K562 (cell line): ENCODE measurements around the gene KPNA3. TPM values are rescaled to one million over a fixed set of nuclear protein-coding genes. Genes with fewer than 3 reads are reported as not detected.

Experiments used
- BRD4 ChIP-seq: fragments of 200-600 bp; sonication (generic); IDR thresholded peaks from 2 replicates; pipeline ENCODE4 v1.6.1; 2017; ENCODE audit warnings: inconsistent platforms
- CCNT2 ChIP-seq: IDR thresholded peaks from 2 replicates; pipeline ENCODE4 v1.6.1; 2011; ENCODE audit warnings: borderline replicate concordance, low read depth, mild to moderate bottlenecking, moderate library complexity, mixed read lengths, low read length; ENCODE audit not compliant: insufficient read length; ENCODE audit errors: extremely low read depth
- E2F1 ChIP-seq: sonication (generic); formaldehyde crosslinking; IDR thresholded peaks from 2 replicates; pipeline ENCODE4 v1.8.1; 2023; ENCODE audit warnings: mild to moderate bottlenecking, missing genetic modification reagents, moderate library complexity
- ETS1 ChIP-seq: conservative IDR thresholded peaks from 2 replicates; pipeline ENCODE4 v1.6.1; 2011; ENCODE audit warnings: low read depth, mild to moderate bottlenecking, low read length; ENCODE audit not compliant: control insufficient read depth
- FOXJ3 ChIP-seq: sonication (generic); formaldehyde crosslinking; IDR thresholded peaks from 2 replicates; pipeline ENCODE4 v1.4.0; 2020; ENCODE audit warnings: mild to moderate bottlenecking, missing genetic modification reagents
- HNRNPL ChIP-seq: fragments of 200-400 bp; formaldehyde crosslinking; IDR thresholded peaks from 2 replicates; pipeline ENCODE4 v1.6.1; 2017; ENCODE audit warnings: low read depth, mild to moderate bottlenecking, low read length
- MAX ChIP-seq: sonication (generic); formaldehyde crosslinking; IDR thresholded peaks from 2 replicates; pipeline ENCODE4 v1.9.0; 2022; ENCODE audit warnings: mild to moderate bottlenecking, missing genetic modification reagents
- SAFB ChIP-seq: fragments of 200-400 bp; formaldehyde crosslinking; IDR thresholded peaks from 2 replicates; pipeline ENCODE4 v1.6.1; 2017; ENCODE audit warnings: low read depth, low read length, borderline replicate concordance
- SMAD2 ChIP-seq: fragments of 150-350 bp; IDR thresholded peaks from 2 replicates; pipeline ENCODE4 v1.6.1; 2014; ENCODE audit warnings: low read depth, mild to moderate bottlenecking, low read length
- SOX6 ChIP-seq: fragments of 450-650 bp; IDR thresholded peaks from 2 replicates; pipeline ENCODE4 v1.6.1; 2014; ENCODE audit warnings: mild to moderate bottlenecking
- SRF ChIP-seq, 2 experiments: fragments of 250-450, 450-650 bp in 1 of 2; sonication (Bioruptor Pico) in 1 of 2; sonication (generic) in 1 of 2; formaldehyde crosslinking; IDR thresholded peaks; 2 replicates each; pipeline versions ENCODE4 v1.5.0 to v1.5.1; 2020 to 2022; ENCODE audit warnings: mild to moderate bottlenecking in 1 of 2, missing genetic modification reagents in 1 of 2
- TBP ChIP-seq: optimal IDR thresholded peaks from 2 replicates; pipeline ENCODE3; 2011; ENCODE audit warnings: low read depth, low read length, improper control_type of control experiment
- TCF3 ChIP-seq: sonication (generic); formaldehyde crosslinking; IDR thresholded peaks from 2 replicates; pipeline ENCODE4 v1.4.0; 2020; ENCODE audit warnings: mild to moderate bottlenecking, missing genetic modification reagents
- YY1 ChIP-seq, 3 experiments: IDR thresholded peaks; 2 replicates each; pipeline ENCODE4 v1.6.1; 2011; ENCODE audit warnings: low read length in 2 of 3, mild to moderate bottlenecking in 2 of 3, moderate library complexity in 2 of 3, borderline replicate concordance in 1 of 3, control low read depth in 1 of 3, low read depth in 1 of 3; ENCODE audit not compliant: insufficient read depth in 3 of 3, insufficient replicate concordance in 2 of 3, control insufficient read depth in 1 of 3, insufficient read length in 1 of 3; ENCODE audit errors: extremely low read depth in 1 of 3
- ZNF282 ChIP-seq: sonication (generic); formaldehyde crosslinking; IDR thresholded peaks from 2 replicates; pipeline ENCODE4 v1.8.1; 2023; ENCODE audit warnings: missing genetic modification reagents
- polyA plus RNA-seq, 8 experiments: library from polyadenylated mRNA; depleted of rRNA in 4 of 8; stranded (reverse) in 5 of 8; unstranded in 3 of 8; fragments of >200 nt; fragmentation: Nextera tagmentation in 2 of 8; fragmentation: Illumina TruSeq in 1 of 8; extraction: Ambion mirVana in 2 of 8; extraction: Trizol in 1 of 8; gene quantifications; 2 replicates each; pipeline versions ENCODE4 v1.2.1 to v1.2.3, GENCODE V29; 2011 to 2014; ENCODE audit warnings: inconsistent platforms in 1 of 8, missing spikeins in 1 of 8
- total RNA-seq, 7 experiments: library from RNA; depleted of rRNA in 6 of 7; stranded (reverse); fragments of >200 nt in 6 of 7; fragmentation: Illumina TruSeq in 2 of 7; extraction: Trizol in 2 of 7; gene quantifications; 2 replicates each; pipeline versions ENCODE4 v1.2.1 to v1.2.3, GENCODE V29; 2011 to 2021; ENCODE audit warnings: low replicate concordance in 1 of 7
- TF ChIP-seq, protein P1 (sequence below): fragments of 200-800 bp; sonication (Bioruptor generic); IDR thresholded peaks from 2 replicates; pipeline ENCODE4 v1.6.1; 2017; ENCODE audit warnings: missing genetic modification characterization, missing compliant biosample characterization
- TF ChIP-seq, protein P2 (sequence below), 2 experiments: IDR thresholded peaks; 2 replicates each; pipeline ENCODE4 v1.6.1; 2011; ENCODE audit warnings: borderline replicate concordance in 1 of 2, control low read depth in 1 of 2, low read depth in 1 of 2, low read length in 1 of 2, mild to moderate bottlenecking in 1 of 2, mixed read lengths in 1 of 2, moderate library complexity in 1 of 2; ENCODE audit not compliant: insufficient read depth in 1 of 2, insufficient read length in 1 of 2, poor library complexity in 1 of 2, severe bottlenecking in 1 of 2; ENCODE audit errors: extremely low read depth in 1 of 2
- TF ChIP-seq, protein P3 (sequence below): fragments of 450-650 bp; IDR thresholded peaks from one replicate; pipeline ENCODE4 v1.6.1; 2018; ENCODE audit warnings: mild to moderate bottlenecking, moderate library complexity; ENCODE audit not compliant: partially characterized antibody

KPNA3 gene
- total and polyA plus RNA-seq, 9 of the 15 experiments (the other 6 are each of a cell fraction or from before 2014, with no cell fraction given), result 8.5 to 23.4 (median 15.7) TPM

GRCh38 chr13:49792550-49793324 is at the start of gene KPNA3 (continued):
- TF ChIP-seq, protein P1, sequence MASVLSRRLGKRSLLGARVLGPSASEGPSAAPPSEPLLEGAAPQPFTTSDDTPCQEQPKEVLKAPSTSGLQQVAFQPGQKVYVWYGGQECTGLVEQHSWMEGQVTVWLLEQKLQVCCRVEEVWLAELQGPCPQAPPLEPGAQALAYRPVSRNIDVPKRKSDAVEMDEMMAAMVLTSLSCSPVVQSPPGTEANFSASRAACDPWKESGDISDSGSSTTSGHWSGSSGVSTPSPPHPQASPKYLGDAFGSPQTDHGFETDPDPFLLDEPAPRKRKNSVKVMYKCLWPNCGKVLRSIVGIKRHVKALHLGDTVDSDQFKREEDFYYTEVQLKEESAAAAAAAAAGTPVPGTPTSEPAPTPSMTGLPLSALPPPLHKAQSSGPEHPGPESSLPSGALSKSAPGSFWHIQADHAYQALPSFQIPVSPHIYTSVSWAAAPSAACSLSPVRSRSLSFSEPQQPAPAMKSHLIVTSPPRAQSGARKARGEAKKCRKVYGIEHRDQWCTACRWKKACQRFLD (CRISPR knock-in tag), result peak; percentile 71
- TF ChIP-seq ETS1 (peak; percentile 12; the same call in 1 of the 2 replicates), YY1 (IDR thresholded peaks at IDR 0.05; ENCODE audit: borderline replicate concordance in 1 of 3, control insufficient read depth in 1 of 3, extremely low read depth in 1 of 3, insufficient read depth in 3 of 3, insufficient read length in 1 of 3, insufficient replicate concordance in 2 of 3, low read depth in 1 of 3, low read length in 2 of 3) (peak in 2 of 3 experiments; percentile 54 to 58), ZNF282 (CRISPR knock-in tag) (no peak), E2F1 (peak; percentile 63; the same call in 1 of the 2 replicates), SAFB (no peak), SOX6 (no peak), HNRNPL (peak; percentile 55; the same call in 1 of the 2 replicates), CCNT2 (peak; percentile 65), TBP (peak; percentile 69), BRD4 (no peak), MAX (CRISPR knock-in tag) (peak; percentile 76), TCF3 (CRISPR knock-in tag) (no peak), SRF (CRISPR knock-in tag; IDR thresholded peaks at IDR 0.05) (peak in 1 of 2 experiments; percentile 49; a peak in 1 of 4 replicates), SMAD2 (no peak), FOXJ3 (no peak)
- TF ChIP-seq, protein P2, sequence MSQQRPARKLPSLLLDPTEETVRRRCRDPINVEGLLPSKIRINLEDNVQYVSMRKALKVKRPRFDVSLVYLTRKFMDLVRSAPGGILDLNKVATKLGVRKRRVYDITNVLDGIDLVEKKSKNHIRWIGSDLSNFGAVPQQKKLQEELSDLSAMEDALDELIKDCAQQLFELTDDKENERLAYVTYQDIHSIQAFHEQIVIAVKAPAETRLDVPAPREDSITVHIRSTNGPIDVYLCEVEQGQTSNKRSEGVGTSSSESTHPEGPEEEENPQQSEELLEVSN (IDR thresholded peaks at IDR 0.05; ENCODE audit: borderline replicate concordance in 1 of 2, extremely low read depth in 1 of 2, insufficient read depth in 1 of 2, insufficient read length in 1 of 2, low read depth in 1 of 2, low read length in 1 of 2, poor library complexity in 1 of 2, severe bottlenecking in 1 of 2), result peak; percentile 83 to 95
- TF ChIP-seq, protein P3, sequence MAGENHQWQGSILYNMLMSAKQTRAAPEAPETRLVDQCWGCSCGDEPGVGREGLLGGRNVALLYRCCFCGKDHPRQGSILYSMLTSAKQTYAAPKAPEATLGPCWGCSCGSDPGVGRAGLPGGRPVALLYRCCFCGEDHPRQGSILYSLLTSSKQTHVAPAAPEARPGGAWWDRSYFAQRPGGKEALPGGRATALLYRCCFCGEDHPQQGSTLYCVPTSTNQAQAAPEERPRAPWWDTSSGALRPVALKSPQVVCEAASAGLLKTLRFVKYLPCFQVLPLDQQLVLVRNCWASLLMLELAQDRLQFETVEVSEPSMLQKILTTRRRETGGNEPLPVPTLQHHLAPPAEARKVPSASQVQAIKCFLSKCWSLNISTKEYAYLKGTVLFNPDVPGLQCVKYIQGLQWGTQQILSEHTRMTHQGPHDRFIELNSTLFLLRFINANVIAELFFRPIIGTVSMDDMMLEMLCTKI, result no peak
